ENCODE data around the gene NTM.

NTM gene

DNA sequence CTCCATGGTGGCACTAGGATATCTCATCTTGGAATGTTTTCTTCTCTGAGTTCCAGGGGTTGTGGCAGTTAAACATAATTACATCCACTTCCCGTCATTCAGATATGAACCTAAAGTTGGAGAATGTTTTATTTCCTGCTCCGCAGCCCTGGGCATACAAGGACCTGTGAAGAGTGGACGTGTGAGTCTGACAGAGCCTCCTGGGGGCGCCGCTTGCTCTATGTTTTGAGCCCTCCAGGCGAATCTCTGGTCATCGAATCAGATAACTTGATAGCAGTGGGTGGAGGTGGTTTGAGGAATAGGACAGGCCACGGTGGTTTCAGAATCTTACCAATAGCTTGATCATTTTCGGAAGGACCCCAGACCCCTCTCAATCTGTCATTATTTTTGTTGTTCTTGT, 174.2 kb downstream of the NTM start:
- H3K4me3 ChIP-seq (ENCODE audit: low read length), result no peak overlapping the region
- TF ChIP-seq, protein P1, sequence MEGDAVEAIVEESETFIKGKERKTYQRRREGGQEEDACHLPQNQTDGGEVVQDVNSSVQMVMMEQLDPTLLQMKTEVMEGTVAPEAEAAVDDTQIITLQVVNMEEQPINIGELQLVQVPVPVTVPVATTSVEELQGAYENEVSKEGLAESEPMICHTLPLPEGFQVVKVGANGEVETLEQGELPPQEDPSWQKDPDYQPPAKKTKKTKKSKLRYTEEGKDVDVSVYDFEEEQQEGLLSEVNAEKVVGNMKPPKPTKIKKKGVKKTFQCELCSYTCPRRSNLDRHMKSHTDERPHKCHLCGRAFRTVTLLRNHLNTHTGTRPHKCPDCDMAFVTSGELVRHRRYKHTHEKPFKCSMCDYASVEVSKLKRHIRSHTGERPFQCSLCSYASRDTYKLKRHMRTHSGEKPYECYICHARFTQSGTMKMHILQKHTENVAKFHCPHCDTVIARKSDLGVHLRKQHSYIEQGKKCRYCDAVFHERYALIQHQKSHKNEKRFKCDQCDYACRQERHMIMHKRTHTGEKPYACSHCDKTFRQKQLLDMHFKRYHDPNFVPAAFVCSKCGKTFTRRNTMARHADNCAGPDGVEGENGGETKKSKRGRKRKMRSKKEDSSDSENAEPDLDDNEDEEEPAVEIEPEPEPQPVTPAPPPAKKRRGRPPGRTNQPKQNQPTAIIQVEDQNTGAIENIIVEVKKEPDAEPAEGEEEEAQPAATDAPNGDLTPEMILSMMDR (conservative IDR thresholded peaks at IDR 0.05; ENCODE audit: low read length), result no peak
- DNase-seq (ENCODE audit: low read depth), result no peak

- TF ChIP-seq, protein P1 (conservative IDR thresholded peaks at IDR 0.05; ENCODE audit: low read length), result no peak
- no peak for DNase-seq (ENCODE audit: low read depth)
- H3K4me3 ChIP-seq (ENCODE audit: low read length), result peak overlapping the region; percentile 35
Measured at GRCh38 chr11:131546218-131546895, 175.9 kb downstream of the NTM start.

GRCh38 chr11:131549099-131549498, 178.7 kb downstream of the NTM start:
- no peak for DNase-seq (ENCODE audit: low read depth)
- no peak overlapping the region for H3K4me3 ChIP-seq (ENCODE audit: low read length)
- TF ChIP-seq, protein P1 (conservative IDR thresholded peaks at IDR 0.05; ENCODE audit: low read length), result no peak

DNA sequence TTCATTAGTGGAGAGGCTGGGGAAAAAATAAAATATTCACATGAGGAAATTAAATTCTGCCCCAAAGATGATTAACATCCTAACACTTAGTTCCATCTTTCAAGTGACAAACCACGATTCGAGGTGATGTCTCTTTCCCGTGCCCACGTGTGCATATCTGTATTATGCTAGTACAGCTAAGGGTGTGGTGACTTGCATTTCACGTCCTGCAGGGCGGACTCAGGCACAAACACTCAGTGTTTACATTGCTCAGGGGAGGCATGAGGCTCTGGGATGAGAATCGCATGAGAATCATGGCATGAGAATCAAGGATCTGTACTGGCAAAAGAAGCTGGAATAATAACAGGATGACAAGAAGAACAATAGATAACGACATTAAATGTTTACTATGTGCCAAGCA, 179.4 kb downstream of the NTM start:
- TF ChIP-seq, protein P1 (conservative IDR thresholded peaks at IDR 0.05; ENCODE audit: low read length), result no peak
- H3K4me3 ChIP-seq (ENCODE audit: low read length), result no peak overlapping the region
- DNase-seq (ENCODE audit: low read depth), result no peak

DNA sequence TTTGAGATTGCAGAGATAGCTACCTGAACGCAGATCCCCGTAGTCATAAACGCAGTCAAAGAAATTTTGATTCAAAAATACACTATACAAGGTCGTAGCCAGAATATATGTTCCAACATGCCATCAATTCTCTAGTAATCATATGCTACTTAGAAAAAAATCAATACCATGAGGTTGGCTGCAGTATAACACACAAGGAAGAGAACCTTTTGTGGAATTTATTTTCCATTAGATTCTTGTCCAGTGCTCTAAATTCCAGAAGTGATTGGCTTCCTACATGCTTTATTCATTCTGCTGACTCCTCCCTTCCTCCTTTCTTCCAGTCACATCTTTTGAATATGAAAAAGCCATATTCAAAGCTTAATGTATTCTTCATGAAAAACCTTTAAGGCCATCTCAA, 189.9 kb downstream of the NTM start:
- H3K4me3 ChIP-seq (ENCODE audit: low read length), result no peak overlapping the region
- TF ChIP-seq, protein P1 (conservative IDR thresholded peaks at IDR 0.05; ENCODE audit: low read length), result no peak
- no peak for DNase-seq (ENCODE audit: low read depth)

DNA sequence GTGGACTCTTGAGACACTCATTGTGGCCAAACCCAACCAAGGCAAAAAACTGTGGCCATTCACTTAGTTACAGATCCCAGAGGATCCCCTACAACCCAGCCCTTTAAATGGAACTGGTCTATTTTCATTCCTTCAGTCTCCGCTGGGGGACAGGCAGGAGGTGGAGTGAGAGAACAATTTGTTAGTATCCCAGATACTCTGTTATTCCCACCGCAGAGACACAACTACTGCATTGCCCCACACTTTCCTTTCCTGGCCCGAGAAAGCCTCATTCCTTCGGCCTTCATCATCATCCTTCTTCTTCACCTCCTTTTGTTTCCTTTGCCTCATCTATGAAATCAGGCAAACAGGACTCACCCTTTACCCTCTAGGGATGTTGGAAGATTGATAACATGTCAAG, 191.1 kb downstream of the NTM start:
- DNase-seq (ENCODE audit: low read depth), result peak; percentile 13
- TF ChIP-seq, protein P1 (conservative IDR thresholded peaks at IDR 0.05; ENCODE audit: low read length), result no peak
- no peak overlapping the region for H3K4me3 ChIP-seq (ENCODE audit: low read length)

DNA sequence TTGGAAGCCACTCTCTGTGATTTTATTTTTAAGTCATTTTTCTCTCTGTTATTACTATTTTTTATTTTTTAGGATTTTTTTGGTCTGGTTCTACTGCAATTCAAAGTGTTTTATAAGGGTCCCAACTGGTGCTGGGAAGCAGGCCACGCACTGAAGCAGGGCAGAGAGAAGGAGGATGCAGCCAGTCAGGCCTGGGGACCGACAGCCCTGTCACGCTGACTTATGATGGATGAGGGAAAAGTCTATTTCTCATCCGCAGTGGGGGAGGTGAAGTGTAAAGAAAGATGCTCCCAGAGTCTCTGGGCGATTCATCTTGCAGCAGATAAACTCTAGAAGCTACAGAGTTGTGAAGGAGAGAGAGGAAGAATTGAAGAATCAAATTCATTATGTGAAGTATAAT, 191.6 kb downstream of the NTM start:
- TF ChIP-seq, protein P1 (conservative IDR thresholded peaks at IDR 0.05; ENCODE audit: low read length), result no peak
- no peak overlapping the region for H3K4me3 ChIP-seq (ENCODE audit: low read length)

More for the DNA sequence above, 191.6 kb downstream of the NTM start:
- DNase-seq (ENCODE audit: low read depth), result no peak
